Measurements from ENCODE around the gene DBH.

The DBH gene

DNA sequence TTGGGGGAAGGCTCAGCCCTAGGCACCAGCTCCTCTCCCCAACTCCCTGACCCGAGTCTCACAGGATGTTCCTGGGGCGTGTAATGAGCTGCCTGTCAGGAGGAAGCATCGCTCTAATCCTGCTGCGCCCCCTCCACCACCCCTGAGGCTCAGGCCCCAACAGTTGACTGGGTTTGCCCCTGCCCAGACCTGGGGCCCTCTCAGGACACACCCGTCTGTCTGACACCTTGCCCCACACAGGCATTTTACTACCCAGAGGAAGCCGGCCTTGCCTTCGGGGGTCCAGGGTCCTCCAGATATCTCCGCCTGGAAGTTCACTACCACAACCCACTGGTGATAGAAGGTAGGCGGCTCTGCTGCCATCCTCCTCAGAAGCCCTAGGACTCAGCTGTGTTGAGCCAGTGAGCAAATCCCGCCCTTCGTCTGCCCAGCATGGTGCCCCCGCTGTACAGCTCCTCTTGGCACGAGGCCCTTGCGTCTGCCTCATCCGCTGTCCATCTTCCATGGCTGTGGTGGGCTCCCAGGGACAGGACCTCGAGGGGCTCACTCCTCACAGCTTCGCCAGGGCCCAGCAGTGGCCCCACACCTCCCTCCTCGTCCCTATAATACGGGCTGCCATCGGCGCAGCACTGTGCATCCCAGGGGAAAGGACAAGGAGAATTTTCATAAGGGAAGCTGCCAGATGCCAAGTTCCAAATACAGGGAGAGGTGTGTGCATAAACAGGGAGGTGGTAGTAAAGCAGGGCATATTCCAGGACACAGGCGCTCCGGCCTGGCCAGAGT, 8.0 kb downstream of the DBH start:
- DNase-seq (ENCODE audit: low read depth in 2 of 2), result no peak

DNA sequence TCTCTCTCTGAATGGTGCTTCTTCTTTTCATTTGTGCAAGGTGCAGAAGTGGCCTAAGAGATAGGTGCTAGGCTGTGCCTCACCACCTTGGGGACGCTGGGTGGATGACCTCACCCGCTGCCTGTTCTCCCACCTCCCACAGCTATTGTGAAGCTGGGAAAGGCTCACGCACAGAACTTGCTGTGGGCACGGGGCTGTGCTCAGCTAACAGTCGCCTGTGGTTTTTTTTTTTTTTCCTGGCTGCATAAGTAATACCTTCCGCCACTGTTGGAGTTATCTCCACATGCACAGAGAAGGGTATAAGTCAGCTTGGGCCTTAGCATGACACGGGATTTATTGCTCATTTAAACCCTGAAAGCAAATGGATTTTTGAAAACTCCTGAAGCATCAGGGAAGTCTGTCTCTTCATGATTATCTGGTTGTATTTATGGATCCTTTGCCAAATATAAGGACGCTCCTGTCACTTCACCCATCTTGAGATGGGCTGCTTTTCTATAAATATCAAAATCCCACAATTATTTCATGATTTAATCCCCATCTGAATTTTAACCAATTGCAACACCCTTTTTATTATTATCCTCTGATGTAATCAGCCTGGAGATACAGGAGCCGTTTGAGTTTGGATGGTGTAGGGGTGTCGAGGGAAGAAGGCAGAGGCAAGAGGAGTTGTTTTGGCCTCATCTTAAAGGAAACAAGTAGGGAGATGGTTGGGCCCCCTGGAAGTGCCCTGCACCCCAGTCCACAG, 9.0 kb downstream of the DBH start:
- DNase-seq (ENCODE audit: low read depth in 2 of 2), result no peak

DNA sequence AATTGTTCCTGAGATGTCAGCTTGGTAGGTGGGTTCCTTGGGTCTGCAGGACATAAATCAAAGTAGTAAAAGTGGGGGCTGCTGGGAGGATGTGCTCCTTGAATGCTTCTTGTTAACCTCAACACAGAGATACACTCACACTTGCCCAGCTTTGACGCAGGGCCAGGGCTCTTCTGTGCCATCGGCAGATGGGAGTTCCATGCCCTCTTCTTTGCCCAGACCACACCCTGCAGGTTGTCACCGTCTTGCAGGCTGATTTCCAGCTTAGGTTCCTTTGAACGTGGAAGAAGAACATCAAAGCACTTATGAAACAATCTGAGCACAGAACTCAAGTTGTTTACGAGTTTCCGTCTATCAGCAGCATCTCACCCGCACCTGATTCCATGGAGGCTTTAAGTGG, 11.0 kb downstream of the DBH start:
- no peak for DNase-seq (ENCODE audit: low read depth in 2 of 2)

DNA sequence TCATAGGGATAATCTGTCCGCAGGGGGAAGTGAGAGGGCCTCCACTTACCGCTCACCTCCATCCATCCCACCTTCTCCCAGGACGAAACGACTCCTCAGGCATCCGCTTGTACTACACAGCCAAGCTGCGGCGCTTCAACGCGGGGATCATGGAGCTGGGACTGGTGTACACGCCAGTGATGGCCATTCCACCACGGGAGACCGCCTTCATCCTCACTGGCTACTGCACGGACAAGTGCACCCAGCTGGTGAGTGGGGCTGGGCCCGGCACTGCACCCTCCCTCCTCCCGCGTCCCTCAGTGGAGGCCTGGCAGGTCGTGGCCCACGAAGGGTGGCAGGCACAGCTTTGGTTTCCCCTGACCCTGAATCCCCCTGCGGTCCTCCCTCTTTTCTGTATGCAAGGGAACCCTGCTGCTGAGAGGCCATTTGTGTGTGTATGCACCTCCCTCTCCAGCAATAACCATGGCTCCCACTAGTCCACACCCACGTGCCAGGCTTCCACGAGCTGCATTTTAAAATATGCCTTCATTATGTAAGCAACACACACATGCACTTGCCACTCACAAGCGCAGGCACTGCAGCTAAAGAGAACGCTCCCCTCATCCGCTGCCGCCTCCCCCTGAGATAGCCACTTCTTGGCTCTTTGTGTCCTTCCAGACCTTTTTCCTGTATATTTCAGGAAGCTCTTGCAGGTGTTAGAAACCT, 11.8 kb downstream of the DBH start:
- no peak for DNase-seq (ENCODE audit: low read depth in 2 of 2)

DNA sequence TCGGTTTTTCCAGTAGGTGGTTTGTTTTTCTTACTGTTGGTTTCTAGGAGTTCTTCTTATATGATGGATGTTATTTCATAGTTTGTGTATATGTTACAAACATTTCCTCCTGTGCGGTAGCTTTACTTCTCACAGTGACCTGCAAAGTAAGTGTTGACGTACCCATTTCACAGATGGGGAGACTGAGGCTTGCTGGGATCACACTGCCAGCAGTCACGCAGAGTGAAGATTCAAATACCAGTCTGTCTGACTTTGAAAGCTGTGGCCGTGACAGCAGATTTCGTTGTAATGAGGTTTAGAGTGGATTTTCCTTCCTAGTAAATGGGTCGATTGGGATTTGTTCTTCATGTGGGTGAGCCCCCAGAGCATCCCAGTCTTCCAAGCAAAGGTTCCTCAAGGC, 13.0 kb downstream of the DBH start:
- no peak for DNase-seq (ENCODE audit: low read depth in 2 of 2)

DNA sequence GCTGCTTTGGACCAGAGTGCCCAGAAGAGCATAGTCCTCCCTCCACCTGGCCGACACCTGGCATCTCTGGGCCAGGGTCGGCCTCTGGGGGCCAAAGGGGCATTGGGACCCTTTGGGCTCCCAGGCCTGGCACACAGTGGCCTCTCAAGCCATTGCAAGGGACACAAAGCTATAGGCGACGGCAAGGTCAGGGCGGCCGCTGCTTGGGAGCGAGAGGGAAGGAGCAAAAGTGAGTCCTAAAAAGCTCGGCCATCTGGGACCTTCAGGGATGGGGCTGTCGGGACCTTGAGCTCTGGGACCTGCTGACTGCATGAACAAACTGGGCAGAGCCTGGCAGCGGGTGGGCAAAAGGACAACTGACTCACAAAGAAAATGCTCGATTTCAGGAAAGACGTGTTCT, 13.9 kb downstream of the DBH start:
- no peak for DNase-seq (ENCODE audit: low read depth in 2 of 2)

DNA sequence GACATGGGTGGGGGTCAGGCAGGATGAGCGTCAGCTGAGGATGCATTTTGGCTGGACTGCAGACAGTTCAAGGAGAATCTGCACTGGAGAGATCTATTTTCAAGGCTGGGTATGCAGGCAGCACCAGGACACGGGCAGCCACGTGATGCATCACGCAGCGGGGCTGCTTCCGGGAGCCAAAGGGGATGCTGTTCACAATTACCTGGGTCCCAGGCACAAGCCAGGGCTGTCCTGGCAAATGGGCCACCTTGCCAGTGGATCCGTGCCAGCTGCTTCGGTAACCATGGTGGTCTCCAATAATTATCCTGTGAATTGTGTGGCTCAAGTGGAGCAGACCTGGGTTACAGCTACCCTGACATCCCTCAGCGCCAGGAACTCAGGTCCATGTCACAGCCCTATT, 17.5 kb downstream of the DBH start:
- DNase-seq (ENCODE audit: low read depth in 2 of 2), result no peak

DNA sequence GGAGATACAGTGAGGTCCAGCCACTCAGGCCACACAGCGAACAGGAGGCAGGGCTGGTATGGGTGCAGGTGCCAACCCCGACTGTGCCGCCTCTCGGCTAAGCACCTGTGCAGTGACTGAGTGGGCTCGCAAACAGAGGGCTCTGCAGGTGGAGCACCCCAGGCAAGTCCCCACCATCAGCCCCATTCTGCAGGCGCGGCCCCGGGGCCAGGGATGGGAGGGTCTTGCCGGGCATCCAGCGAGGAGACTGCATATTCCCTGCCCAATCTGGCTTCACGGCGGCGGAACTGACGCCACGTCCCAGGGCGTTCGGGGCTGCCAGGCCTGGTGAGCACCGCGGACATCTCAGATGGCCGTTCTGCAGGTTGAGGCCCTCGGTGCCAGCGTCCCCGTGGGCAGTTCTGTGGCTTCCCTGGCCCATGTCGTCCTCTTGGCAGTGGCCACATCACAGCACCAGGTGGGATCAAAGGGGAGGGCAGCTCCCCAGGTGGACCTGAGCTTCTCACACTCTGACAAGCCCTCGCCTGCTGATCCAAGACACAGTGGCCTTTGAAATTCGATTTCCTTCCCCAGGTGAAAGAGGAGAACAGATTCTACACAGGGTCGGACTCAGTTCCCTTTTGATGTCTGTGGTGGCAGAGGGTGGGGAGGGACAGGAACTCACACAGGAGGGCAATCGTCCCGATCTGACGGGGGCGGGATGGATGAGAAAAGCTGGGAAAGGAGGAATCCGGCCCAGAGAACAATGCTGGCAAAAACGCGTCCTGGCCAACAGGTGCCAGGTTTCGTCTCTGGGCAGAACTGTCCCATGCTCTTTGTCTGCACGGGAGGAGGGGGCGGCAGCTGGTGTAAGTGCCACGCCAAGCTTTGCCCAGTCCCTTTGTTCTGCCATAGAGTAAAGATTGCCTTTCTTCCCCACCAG, 18.8 kb downstream of the DBH start:
- no peak for DNase-seq (ENCODE audit: low read depth in 2 of 2)

DNA sequence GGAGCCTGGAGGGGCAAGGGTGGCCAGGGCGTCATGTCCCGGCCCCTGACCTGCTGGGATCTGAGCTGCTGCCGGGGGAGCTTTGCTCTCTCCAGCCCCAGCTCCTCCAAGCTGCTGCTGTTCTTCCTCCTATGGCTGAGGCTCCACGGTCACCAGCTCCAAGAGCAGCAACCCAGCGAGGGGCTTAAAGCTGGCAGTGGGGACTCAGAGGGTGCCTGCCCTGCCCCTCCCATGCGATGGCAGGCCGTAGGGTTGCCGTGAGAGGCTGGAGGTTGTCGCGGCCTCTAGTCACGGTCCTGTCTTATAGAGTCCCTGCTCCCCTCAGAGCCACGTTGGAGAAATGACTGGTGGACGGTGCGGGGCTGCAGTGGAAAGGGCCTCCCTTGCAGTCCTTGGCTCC, 19.5 kb downstream of the DBH start:
- no peak for DNase-seq (ENCODE audit: low read depth in 2 of 2)

DNA sequence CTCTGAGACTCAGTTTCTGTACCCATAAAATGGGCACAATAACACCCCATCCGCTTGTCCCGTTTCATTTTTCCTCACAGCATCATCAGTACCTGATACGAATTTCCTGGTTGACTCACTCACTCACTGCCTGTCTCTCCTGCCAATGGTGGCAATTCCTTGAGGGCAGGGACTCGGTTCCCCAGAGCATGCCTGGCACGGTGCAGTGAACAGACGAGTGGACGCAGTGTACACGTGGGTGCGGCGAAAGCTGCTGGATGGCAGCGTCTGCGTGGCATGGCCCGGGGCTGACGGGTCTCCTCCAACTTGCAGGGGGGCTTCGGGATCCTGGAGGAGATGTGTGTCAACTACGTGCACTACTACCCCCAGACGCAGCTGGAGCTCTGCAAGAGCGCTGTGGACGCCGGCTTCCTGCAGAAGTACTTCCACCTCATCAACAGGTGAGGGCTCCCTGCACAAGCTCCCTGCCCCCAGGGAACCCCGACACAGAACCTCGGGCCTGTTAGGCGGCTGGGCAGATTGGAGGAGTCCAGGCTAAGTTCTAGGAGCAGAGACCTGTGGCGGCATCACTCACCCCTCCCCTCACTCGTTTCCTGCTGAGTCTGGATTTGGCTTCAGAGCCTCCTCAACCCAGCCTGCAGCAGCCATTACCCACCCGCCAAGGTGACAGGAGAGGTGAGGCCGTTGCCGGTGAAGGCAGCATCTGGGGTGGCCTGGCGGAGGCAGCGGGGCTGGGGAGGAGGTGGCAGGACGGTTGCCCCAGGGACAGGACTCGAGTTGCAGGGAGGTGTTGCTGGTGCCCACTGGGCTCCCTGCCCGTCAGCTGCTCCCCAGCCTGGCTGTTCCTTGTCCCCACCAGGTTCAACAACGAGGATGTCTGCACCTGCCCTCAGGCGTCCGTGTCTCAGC, 20.3 kb downstream of the DBH start:
- DNase-seq (ENCODE audit: low read depth in 2 of 2), result peak in 1 of 2 donors; percentile 22

DNA sequence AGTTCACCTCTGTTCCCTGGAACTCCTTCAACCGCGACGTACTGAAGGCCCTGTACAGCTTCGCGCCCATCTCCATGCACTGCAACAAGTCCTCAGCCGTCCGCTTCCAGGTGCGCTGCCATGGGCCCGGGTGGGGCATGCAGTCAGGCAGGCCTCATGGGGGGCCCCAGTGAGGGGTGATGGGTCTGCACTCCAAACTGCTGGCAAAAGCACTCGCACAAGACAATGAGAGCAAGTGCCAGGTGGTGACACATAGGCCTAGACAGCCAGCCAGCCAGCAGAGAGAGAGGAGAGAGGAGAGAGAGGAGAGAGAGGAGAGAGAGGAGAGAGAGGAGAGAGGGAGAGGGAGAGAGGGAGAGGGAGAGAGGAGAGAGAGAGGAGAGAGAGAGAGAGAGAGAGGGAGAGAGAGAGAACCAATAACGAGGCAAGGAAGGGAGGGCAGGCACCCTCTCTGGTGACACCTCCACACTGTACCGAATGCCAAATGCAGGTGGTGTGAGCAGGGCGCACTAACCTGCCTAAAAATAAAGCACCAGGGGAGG, 21.0 kb downstream of the DBH start:
- DNase-seq (ENCODE audit: low read depth in 2 of 2), result no peak

DNA sequence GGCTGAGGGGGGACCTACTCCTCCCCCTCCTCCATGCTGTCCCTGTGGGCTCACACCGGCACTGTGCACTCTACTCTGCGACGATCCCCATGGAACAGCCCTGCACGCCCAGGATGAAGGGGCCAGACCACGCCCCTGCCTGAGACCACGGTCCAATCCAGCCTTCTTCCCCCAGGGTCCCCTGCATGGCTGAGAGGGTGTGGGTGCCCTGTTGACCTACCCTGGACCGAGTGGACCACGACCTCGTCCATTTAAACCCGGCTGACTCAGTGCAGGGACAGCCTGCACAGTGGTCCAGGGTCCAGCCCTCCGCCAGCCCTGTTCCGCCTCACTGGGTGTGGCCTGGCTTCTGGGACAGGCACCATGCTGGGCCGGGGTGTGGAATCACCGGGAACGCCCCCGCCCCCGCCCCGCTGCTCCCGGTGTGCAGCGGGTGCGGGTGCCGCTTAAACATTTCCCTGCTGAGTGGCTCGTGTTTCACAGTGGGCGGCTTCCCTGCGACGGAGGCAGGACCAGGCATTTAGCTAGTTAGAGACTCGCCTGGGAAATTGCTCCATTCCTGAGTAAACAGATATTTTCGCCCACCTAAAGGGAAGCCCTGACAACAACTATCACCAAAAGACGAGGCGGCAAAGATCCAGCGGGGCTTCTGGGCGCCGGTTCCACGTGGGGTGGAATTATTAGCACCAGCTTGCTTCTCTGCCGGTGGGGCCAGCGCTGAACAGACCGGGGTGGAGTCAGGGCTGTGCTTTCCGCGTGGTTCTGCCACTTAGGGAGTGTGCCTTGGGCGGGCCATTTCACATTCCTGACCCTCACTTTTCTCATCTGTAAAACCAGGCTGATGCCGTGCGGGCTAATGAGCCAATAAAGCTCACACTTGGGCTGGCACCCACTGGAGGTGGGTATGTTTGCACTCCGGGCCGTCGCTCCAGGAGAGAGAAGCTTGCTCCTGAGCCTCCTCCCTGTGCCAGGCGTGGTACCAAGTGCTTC, 22.6 kb downstream of the DBH start:
- DNase-seq (ENCODE audit: low read depth in 2 of 2), result no peak

DNA sequence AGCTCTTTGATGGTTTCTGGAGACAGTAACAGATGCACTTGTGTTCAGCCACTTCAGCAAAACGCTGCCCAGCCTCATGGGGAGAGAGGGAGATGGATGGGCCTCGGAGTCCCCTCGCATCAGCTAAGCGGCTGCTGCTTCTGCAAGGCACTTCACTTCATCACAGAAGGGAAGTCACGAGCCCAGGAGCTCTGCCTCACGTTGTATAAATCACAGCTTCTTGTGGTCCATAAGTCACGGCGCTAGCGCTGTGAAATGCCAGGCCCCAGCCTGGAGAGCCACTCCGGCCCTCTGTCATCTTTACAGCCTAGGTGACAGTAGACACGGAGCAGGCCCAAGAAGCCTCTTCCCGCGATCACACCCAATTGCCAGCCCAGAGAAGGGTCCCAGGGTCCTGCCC, 23.4 kb downstream of the DBH start:
- no peak for DNase-seq (ENCODE audit: low read depth in 2 of 2)

DNA sequence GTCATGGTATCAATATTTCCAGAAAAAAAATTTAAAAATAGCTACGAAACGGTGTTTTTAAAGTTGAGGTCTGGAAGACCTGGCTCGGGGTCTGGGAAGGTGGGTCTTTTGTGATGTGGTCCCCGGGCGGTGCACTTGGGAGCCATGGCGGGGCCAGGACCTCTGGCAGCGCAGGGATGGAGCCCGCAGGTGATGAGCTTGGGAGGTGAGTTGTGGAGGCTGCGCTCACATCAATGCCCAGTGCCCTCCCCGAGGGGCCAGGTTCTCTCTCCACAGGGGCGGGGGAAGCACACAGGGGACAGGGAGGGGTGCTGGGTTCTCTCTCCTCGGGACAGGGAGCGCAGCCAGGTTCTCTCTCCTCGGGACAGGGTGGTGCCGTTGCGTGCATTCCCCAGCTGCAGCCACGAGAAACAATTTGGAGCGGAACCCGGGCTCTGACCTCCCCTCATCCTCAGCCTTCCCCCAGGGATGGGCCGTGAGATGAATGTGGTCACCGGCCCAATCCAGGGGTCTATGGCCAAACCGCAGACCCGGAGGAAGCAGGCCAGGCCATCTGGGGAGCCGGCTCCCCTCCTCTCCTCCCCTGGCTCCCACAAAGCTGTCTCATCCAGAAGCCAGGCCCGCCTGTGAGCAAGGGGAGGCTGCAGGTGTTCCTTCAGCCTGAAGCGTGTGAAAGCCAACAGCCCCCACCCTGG, 25.8 kb downstream of the DBH start:
- no peak for DNase-seq (ENCODE audit: low read depth in 2 of 2)

DNA sequence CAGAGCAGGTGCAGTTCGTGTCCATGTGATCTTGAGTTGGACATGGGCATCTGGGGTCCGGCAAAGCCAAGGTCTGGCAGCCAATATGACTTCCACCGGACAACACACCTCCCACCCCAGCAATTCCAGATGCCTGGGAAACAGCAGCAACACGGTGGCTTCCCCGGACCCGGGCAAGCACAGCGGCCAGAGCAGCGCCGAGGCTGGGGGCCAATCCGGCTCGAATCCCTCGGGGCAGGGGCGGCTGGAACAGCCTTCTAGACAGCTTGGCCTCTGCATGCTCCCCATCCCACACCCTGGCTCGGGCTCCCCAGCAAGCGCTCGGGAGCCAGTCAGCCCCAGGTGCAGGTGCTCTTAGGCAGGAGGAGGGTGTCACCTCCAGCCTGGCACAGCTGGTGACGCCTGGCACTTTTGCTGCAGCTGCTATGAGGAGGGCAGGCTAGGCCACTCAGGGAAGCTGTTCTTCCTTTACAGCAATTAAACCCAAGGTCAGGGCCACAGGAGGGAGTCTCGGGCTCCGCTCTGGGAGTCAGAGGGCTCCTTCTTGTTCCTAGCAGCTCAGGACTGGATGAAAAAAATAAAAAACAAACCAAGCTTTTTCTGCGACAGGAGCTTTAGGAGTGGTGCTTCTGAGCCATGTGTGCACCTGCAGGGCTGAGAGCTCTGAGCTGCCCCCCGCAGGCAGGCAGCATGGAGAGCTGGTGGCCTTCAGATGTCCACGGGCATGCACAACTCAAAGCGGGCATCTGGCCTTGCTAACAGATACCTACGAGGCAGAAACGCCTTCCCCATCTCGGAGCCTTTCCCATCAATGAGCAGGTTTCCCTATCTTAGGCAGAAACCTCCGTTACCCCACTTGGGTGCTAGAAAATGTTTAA, 28.2 kb downstream of the DBH start:
- DNase-seq (ENCODE audit: low read depth in 2 of 2), result no peak

DNA sequence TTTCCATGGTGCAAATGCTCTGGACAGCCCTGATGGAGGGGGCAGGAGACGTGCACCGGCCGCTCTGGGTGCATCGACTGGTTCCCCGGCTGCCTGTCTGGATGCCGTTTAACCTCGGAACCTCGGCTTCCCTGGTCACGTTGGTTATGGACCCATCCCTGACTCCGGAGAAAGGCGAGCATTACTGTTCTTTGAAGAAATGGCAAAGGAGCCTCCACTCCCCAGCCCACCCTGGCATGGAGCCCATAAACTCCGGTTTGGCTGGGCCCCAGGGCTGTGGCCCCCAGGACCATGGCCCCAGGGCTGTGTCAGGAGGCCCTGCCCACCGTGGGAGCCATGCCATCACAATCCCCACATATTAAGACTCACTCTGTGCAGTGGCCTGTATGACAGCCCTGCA, 28.9 kb downstream of the DBH start:
- DNase-seq (ENCODE audit: low read depth in 2 of 2), result no peak

DNA sequence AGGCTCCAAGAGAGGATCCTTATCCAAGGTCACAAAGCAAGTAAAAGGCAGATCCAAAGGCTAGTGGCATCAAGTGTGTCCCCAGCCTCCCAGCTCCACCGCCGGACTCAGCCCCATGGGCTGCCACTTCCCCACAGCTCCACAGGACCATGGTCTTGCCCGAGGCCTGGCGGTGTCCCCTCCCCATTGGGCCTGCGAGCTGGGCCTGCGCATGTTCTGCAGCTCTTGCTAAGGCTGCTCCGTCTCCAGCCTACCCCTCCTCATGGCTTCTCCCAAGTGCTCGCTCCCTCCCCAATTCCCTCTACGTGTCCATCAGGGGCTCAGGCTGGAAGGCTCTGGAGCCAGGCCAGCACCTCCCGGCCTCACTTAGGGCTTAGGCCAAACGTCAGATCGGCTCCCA, 29.4 kb downstream of the DBH start:
- DNase-seq (ENCODE audit: low read depth in 2 of 2), result no peak

DNA sequence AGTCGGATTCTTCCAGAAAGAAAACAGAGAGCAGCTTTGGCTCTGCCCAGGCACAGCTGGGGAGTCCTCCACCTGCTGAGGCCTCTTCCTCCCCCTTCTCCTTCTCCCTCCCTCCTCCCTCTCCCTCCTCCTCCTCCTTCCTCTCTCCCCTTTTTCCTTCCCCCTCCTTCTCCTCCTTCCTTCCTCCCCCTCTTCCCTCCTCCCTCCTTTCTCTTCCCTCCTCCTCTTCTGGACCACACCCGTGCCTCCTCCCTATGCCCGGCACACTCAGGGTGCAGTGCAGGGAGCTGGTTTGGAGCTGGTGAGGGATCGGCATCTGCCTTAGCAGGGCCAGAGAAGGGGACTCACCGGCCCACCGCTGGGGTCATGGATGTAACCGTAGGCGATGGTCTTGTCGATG, 30.2 kb downstream of the DBH start:
- no peak for DNase-seq (ENCODE audit: low read depth in 2 of 2)

Data from stimulated activated CD4-positive, alpha-beta T cell treated with anti-CD3 and anti-CD28 coated beads, Interleukin-15, amount 100 ng/mL, for 48 hours (primary cell).